HG02884 (cell line): ENCODE data around the gene SOCS7.

Experiments used
- ATAC-seq: cut with Tn5 transposase; IDR thresholded peaks from one replicate; pipeline ENCODE4 v1.9.1; 2021; ENCODE audit warnings: mild to moderate bottlenecking, moderate library complexity; ENCODE audit not compliant: unreplicated experiment

Gene SOCS7

GRCh38 chr17:38419508-38419981 lies 67.9 kb downstream of the SOCS7 start:
- ATAC-seq = no peak

DNA sequence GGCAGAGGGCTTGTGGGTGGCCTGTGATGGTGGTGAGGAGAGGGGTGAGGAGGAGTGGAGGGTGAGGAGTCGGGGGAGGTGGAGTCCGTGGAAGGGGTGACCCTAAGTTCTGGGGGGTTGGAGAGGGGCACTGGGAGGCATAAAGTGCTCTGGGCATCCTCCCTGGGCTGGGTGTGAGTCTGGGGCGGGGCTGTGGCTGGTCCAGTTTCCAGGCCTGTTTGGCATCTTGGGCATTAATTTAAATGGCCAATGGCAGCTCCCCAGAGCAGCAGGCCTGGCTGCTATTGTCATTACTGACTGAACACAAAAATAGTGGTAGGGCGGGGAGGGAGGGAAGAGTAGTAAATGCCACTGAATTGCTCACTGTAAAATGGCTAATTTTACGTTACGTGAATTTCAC lies 68.9 kb downstream of the SOCS7 start:
- ATAC-seq = no peak

- no peak for ATAC-seq
Observed at GRCh38 chr17:38421171-38421841, 69.7 kb downstream of the SOCS7 start.

- no peak for ATAC-seq
Observed at GRCh38 chr17:38421871-38422827, 70.5 kb downstream of the SOCS7 start.

DNA sequence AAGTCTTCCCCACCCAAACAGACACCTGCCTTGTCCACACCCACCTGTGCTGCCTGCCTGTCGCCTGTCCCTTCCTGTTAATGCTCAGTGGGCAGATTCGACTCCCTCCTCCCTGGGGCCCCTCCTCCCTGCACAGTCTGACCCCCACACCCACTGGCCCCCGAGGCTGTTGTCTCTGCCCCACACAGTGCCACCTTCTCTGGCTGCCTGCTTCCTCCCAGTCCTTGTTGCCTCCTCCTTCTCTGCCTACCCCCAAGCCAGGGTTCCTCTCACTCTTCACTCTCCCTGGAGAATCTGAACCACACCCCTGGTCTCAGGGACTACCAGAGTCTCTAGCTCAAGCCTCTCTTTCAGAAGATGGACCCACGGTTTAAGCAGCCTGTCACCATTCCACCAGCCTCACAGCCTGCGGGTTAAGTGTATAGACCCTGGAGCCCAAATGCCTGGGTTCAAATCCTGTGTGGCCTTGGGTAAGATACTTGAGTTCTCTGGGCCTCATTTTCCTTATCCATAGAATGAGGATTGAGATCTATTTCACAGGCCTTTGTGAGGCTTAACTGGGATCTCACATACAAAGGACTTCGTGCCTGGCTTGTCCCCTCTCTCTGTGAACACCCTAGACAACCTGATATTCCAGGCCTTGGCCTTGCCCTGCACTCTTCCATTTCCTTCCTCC lies 72.8 kb downstream of the SOCS7 start:
- ATAC-seq = no peak

- no peak for ATAC-seq
Observed at GRCh38 chr17:38425031-38425430, 73.4 kb downstream of the SOCS7 start.

GRCh38 chr17:38425744-38426143 lies 74.1 kb downstream of the SOCS7 start:
- no peak for ATAC-seq

DNA sequence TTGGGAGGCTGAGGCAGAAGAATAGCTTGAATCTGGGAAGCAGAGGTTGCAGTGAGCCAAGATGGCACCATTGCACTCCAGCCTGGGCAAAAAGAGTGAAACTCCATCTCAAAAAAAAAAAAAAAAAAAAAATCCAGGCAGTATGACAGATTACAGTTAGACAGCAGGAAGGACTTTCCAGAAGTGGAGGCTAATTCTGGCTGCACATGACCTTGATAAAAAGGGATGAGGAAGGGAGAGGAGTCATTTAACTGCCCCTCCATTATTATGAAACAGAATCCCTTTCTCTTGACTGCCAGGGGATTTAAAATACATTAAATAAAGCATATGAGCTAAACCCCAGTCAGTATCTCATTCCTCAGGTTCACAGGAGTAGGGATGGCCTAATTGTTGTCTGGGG lies 74.8 kb downstream of the SOCS7 start:
- ATAC-seq = no peak

DNA sequence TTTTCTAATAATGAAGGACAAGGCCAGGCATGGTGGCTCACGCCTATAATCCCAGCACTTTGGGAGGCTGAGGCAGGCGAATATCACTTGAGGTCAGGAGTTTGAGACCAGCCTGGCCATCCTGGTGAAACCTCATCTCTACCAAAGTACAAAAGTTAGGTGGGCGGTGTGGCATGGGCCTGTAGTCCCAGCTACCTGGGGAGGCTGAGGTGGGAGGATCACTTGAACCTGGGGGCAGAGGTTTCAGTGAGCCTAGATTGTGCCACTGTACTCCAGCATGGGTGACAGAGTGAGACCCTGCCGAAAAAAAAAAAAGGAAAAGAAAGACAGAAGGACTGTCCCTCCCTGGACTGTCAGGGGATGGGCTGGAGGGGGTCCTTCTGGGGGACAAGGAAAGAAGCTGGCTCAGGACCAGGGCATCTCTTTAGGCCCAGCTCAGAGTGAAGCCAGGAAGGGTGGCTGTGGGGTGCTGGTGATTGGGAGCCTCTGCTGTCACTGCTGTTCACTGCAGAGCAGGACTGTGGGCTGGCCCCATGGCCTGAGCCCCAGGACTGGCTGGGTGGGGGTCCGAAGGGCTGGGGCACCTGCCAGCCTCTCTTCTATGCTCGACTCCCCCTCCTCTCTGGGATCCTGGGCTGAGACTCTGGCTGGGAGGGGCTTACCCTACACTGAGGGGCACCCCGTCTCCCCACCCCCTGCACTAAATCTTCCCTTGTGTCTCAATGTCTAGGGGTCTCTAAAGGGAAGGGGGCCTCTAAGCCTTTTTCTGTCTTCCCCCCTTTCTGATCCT lies 75.7 kb downstream of the SOCS7 start:
- ATAC-seq = no peak

- no peak for ATAC-seq
Observed at GRCh38 chr17:38428112-38428642, 76.5 kb downstream of the SOCS7 start, which contains the start of gene ARHGAP23. ARHGAP23 (plus strand) TSS chr17:38428464; CDS start chr17:38428486, 22 bp downstream.

DNA sequence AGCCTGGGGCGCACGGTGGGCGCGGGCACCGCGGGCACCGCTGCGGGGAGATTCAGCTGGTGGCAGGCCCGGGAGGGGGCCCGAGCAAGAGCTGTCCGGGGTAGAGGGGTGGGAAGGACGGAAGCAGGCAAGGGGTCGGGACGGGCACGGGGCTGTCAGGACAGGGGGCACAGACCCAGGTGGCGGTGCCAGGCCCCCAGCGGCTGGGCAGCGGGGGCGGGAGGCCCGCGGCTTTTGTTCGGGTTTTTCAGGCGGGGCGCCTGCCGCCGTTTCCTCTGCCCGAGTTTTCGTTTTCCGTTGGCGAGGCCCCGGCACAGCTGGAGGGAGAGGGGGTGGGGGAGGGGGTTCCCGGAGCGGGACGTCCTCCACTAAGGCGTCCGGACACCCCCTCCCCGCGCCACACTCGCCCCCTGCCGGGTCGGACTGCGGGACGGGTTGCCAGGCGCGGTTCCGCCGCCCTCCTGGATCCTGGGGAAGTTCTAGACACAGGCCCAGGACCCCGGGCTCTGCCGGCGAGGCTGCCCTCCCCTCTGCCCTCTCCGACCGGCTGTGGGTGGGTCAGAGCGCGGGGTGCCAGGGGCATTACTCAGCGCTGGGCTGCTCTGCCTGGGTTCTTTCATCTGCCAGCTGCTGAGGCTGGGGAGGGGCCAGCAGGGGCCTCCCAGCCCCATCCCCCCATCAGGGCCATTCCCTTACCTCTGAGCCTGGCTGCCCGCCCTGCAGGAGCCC lies 77.2 kb downstream of the SOCS7 start:
- no peak for ATAC-seq

GRCh38 chr17:38429476-38430100 lies 77.9 kb downstream of the SOCS7 start:
- no peak for ATAC-seq

GRCh38 chr17:38430316-38430715 lies 78.7 kb downstream of the SOCS7 start:
- ATAC-seq = no peak

DNA sequence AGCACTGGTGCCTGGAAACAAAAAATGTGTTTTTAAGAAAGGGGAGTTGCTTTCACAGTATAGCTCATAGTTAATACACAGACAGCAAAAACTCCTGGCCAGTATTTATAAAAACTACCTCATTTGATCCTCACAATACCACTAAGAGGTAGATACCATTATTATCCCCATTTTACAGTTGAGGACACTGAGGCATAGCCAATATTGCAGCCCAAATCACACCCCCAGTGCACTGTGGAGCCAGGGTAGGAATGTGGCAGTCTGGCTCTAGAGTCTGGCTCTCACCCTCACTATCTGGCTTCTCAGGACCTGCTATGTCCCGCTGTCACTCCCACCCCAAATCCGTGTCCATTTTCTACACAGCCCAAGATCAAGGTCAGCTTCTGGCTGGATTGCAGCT lies 79.2 kb downstream of the SOCS7 start:
- ATAC-seq = no peak

DNA sequence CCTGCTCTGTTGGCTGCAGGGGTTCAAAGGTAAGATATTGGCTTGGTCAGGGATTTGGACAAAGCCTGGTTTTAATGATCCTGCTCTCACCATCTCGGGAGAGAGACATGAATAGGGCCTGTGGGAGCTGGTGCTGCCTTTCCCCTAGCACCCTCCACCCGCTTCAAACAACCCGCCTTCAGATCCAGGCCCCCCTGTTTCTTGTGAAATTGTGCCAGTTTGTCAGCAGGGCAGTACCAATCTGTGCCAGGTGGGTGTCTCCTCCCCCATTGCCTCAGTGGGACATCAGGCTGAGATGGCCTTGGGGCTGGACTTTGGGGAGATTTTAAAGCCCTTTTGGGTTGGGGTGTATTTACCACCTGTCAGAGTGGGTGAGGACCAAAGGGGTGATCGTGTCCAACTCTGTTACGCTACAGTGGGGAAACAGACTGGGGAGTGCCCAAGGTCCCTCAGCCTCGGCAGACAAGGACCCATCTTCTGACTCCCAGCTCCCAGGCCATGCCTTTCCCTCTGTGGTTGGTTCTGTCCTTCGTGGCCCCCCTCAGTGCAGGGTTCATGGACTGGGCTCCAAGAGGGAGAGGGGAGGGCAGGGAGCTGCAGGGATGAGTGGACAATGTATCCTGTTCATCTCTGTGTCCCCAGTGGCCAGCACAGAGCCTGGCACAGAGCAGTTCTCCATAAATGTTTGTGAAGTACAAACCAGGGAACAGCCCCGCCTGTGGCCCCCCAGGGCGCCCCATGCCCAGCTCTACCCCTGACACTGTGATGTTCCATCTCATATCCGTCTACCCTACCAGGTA lies 79.9 kb downstream of the SOCS7 start:
- ATAC-seq = no peak

GRCh38 chr17:38434178-38434665 lies 82.6 kb downstream of the SOCS7 start:
- ATAC-seq = no peak

DNA sequence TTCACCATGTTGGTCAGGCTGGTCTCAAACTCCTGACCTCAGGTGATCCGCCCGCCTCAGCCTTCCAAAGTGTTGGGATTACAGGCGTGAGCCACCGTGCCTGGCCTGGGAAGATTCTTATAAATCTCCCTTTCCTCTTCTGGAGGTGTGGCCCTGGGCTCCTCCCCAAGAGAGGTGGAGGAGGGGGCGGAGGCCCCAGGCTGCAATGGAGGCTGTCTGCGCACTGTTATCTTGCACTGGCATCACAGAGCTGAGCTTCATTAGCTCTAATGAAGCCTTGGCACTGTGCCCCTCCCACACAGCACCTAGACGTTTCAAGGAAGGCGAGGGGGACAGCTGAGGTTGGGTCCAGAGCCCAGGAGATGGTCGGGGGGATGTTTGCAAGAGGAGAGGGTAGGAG lies 84.2 kb downstream of the SOCS7 start:
- ATAC-seq = no peak

DNA sequence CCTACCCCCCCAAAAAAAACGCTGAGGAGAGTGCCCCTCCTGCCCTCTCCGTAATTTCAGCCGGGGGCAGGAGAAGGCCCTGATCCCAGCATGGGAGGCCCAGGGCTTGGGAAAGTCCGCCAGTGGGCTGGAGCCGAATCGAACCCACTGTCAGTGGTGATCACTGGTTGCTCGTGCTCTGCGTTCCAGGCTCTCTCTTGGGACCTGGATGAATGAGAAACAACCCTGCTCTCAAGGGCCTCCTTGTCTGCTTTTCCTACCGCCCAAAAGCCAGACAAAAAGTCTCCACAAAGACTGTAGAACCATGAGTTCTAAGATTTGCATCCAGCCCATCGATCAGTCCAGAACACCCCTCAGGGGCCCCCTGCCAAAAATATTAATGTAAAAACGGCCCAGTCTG lies 84.7 kb downstream of the SOCS7 start:
- ATAC-seq = no peak
